ENCODE measurements around the gene ZDHHC24. TPM values are rescaled to one million over a fixed set of nuclear protein-coding genes. Genes with fewer than 3 reads are reported as not detected.

ZDHHC24 gene
- total RNA-seq, 1 experiment from 2014 or later = 9.7 TPM

- DNase-seq (ENCODE audit: low spot score) = no peak
- CTCF ChIA-PET = no interaction called here
- BruUV-seq (replicated peaks) = no TSS peak
Observed at GRCh38 chr11:66561178-66561974, 15.5 kb upstream of the ZDHHC24 start.

DNA sequence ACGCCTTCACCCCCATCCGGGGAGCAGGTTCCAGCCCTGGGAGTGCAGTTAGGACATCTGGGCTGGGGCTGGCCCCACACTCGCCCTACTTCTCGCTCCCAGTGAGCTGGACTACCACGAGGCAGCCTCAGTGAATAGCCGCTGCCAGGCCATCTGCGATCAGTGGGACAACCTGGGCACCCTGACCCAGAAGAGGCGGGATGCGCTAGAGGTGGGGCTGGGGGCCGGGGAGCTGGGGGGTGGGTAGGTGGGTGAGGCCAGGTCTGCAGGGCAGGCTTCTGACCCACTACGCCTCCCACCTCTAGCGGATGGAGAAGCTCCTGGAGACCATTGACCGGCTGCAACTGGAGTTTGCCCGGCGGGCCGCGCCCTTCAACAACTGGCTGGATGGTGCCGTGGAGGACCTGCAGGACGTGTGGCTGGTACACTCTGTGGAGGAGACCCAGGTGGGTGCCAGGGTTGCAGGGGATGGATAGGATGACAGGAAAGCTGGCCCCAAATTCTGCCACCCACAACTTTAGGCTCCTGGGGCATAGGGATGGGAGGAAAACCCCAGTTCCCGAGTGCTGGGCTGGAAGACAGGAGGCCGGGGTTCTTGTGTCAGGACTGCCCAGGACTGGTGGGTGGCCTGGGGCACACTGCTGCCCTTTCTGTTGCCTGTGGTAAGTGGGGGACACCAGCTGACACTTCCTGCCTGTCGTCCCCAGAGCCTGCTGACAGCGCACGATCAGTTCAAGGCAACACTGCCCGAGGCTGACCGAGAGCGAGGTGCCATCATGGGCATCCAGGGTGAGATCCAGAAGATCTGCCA lies 14.2 kb upstream of the ZDHHC24 start:
- ChIA-PET CTCF (no interaction called here), POLR2A (ENCODE audit: low non-redundant PET) (interaction anchor here (0.7 kb wide), 1 partner anchor 142 kb away, joined by 10 read pairs; no protein-coding TSS in a partner anchor)
- TF ChIP-seq EZH2 (IDR thresholded peaks at IDR 0.05; ENCODE audit: borderline replicate concordance, low read depth, low read length, poor library complexity, severe bottlenecking) = no peak
- no peak for TF ChIP-seq CTCF (conservative IDR thresholded peaks at IDR 0.05; ENCODE audit: low read depth, low read length)
- H3K4me3 ChIP-seq (ENCODE audit: low read depth, low read length, poor library complexity, severe bottlenecking) = no peak overlapping the region
- no peaks in the 10 kb centered on the region for H3K9me3 ChIP-seq (ENCODE audit: low read depth, low read length, poor library complexity, severe bottlenecking)
- no peaks in the 10 kb centered on the region for H3K4me1 ChIP-seq (ENCODE audit: insufficient read depth, low read length, poor library complexity, severe bottlenecking)
- peaks cover 21% of the 10 kb centered on the region for H3K27me3 ChIP-seq (replicated peaks; ENCODE audit: insufficient read depth, low read depth, low read length, poor library complexity)
- intact Hi-C loops (cut with micrococcal nuclease; ENCODE audit: unreplicated experiment) = no loop called here
- no peak overlapping the region for H3K27ac ChIP-seq (ENCODE audit: low read depth, low read length, poor library complexity, severe bottlenecking)
- no peak for DNase-seq (ENCODE audit: low spot score)
- no peaks in the 10 kb centered on the region for H3K36me3 ChIP-seq (ENCODE audit: insufficient read depth, low read length, poor library complexity, severe bottlenecking)
- BruUV-seq (replicated peaks) = no TSS peak

More at GRCh38 chr11:66561178-66561974, 15.5 kb upstream of the ZDHHC24 start:
- Histone ChIP-seq H3K27me3 (replicated peaks; ENCODE audit: insufficient read depth, low read depth, low read length, poor library complexity) (peaks cover 21% of the 10 kb centered on the region), H3K27ac (ENCODE audit: low read depth, low read length, poor library complexity, severe bottlenecking) (no peak overlapping the region), H3K36me3 (ENCODE audit: insufficient read depth, low read length, poor library complexity, severe bottlenecking) (no peaks in the 10 kb centered on the region), H3K4me1 (ENCODE audit: insufficient read depth, low read length, poor library complexity, severe bottlenecking) (no peaks in the 10 kb centered on the region), H3K9me3 (ENCODE audit: low read depth, low read length, poor library complexity, severe bottlenecking) (no peaks in the 10 kb centered on the region), H3K4me3 (ENCODE audit: low read depth, low read length, poor library complexity, severe bottlenecking) (no peak overlapping the region)
- TF ChIP-seq EZH2 (IDR thresholded peaks at IDR 0.05; ENCODE audit: borderline replicate concordance, low read depth, low read length, poor library complexity, severe bottlenecking) (no peak), CTCF (conservative IDR thresholded peaks at IDR 0.05; ENCODE audit: low read depth, low read length) (no peak)
- intact Hi-C loops (cut with micrococcal nuclease; ENCODE audit: unreplicated experiment) = no loop called here
- POLR2A ChIA-PET (ENCODE audit: low non-redundant PET) = no interaction called here

DNA sequence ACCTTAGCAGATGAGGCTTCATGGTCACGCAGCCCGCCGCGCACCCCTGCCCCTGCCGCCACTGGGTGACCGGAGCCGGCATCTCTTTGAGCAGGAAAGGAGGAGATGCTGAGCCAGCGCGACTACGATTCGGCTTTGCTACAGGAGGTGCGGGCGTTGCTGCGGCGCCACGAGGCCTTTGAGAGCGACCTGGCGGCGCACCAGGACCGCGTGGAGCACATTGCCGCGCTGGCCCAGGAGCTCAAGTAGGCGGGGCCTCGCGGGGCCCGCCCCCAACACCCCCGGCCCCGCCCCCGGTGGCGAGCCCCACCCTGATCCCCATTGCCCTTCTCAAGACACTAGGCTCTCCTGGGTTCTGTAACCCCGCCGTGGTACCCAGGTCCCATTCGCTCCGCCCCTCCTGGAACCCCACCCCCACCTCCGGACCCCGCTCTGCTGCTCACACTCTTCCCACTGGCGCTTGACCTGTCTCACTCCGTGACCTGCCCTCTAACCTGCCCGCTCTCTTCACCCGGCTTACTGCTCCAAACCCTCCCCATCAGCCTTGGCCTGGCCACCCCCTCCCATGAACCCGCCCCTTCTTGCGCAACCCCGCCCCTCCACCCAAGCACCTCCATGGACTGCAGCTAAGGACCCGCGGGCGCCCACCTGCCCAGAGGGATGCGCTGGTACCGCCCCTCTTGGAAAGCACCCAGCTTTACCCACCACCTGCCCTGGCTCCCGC lies 13.5 kb upstream of the ZDHHC24 start:
- DNase-seq (ENCODE audit: low spot score) = no peak
- no TSS peak for BruUV-seq (replicated peaks)
- H3K27me3 ChIP-seq (replicated peaks; ENCODE audit: insufficient read depth, low read depth, low read length, poor library complexity) = peaks cover 21% of the 10 kb centered on the region
- no peaks in the 10 kb centered on the region for H3K4me1 ChIP-seq (ENCODE audit: insufficient read depth, low read length, poor library complexity, severe bottlenecking)
- no peak overlapping the region for H3K27ac ChIP-seq (ENCODE audit: low read depth, low read length, poor library complexity, severe bottlenecking)
- no peak overlapping the region for H3K4me3 ChIP-seq (ENCODE audit: low read depth, low read length, poor library complexity, severe bottlenecking)
- no peak for TF ChIP-seq CTCF (conservative IDR thresholded peaks at IDR 0.05; ENCODE audit: low read depth, low read length)
- no peak for TF ChIP-seq EZH2 (IDR thresholded peaks at IDR 0.05; ENCODE audit: borderline replicate concordance, low read depth, low read length, poor library complexity, severe bottlenecking)
- no peaks in the 10 kb centered on the region for H3K36me3 ChIP-seq (ENCODE audit: insufficient read depth, low read length, poor library complexity, severe bottlenecking)
- POLR2A ChIA-PET (ENCODE audit: low non-redundant PET) = interaction anchor here (0.7 kb wide), 1 partner anchor 141 kb away, joined by 10 read pairs; no protein-coding TSS in a partner anchor
- no peaks in the 10 kb centered on the region for H3K9me3 ChIP-seq (ENCODE audit: low read depth, low read length, poor library complexity, severe bottlenecking)
- intact Hi-C loops (cut with micrococcal nuclease; ENCODE audit: unreplicated experiment) = no loop called here
- CTCF ChIA-PET = no interaction called here
